ENCODE measurements around the gene ASB4. TPM values are rescaled to one million over a fixed set of nuclear protein-coding genes. Genes with fewer than 3 reads are reported as not detected.
A peak's percentile ranks its signal among the peaks of the same experiment; 100 is the strongest.

The ASB4 gene
- total RNA-seq, 1 donor from 2014 or later: 6.3 TPM

GRCh38 chr7:95585426-95585789 lies 99.7 kb downstream of the ASB4 start:
- intact Hi-C loops (cut with micrococcal nuclease): no loop called here
- H3K27ac ChIP-seq (replicated peaks): peak overlapping the region; percentile 37
- no peak overlapping the region for H3K4me3 ChIP-seq
- no peak for DNase-seq
- peaks cover 75% of the 10 kb centered on the region for H3K36me3 ChIP-seq
- TF ChIP-seq CTCF (IDR thresholded peaks at IDR 0.05; ENCODE audit: borderline replicate concordance): no peak
- H3K9me3 ChIP-seq (replicated peaks): no peaks in the 10 kb centered on the region
- no peaks in the 10 kb centered on the region for H3K27me3 ChIP-seq (ENCODE audit: low read depth)
- H3K4me1 ChIP-seq: peaks cover 59% of the 10 kb centered on the region

GRCh38 chr7:95586951-95587301 lies 101.2 kb downstream of the ASB4 start:
- peak overlapping the region; percentile 89 for H3K4me3 ChIP-seq
- peaks cover 74% of the 10 kb centered on the region for H3K4me1 ChIP-seq
- H3K27me3 ChIP-seq (ENCODE audit: low read depth): no peaks in the 10 kb centered on the region
- H3K9me3 ChIP-seq (replicated peaks): no peaks in the 10 kb centered on the region
- DNase-seq: no peak
- peaks cover 90% of the 10 kb centered on the region for H3K36me3 ChIP-seq
- no peak for TF ChIP-seq CTCF (IDR thresholded peaks at IDR 0.05; ENCODE audit: borderline replicate concordance)
- peak overlapping the region; percentile 99 for H3K27ac ChIP-seq (replicated peaks)
- intact Hi-C loops (cut with micrococcal nuclease): no loop called here

GRCh38 chr7:95589031-95589430 lies 103.3 kb downstream of the ASB4 start:
- intact Hi-C loops (cut with micrococcal nuclease): no loop called here
- peaks cover 95% of the 10 kb centered on the region for H3K4me1 ChIP-seq
- peak overlapping the region; percentile 99 for H3K27ac ChIP-seq (replicated peaks)
- no peaks in the 10 kb centered on the region for H3K27me3 ChIP-seq (ENCODE audit: low read depth)
- no peak for DNase-seq
- TF ChIP-seq CTCF (IDR thresholded peaks at IDR 0.05; ENCODE audit: borderline replicate concordance): no peak
- no peaks in the 10 kb centered on the region for H3K9me3 ChIP-seq (replicated peaks)
- peaks cover 100% of the 10 kb centered on the region for H3K36me3 ChIP-seq
- H3K4me3 ChIP-seq: peak overlapping the region; percentile 89

- Histone ChIP-seq H3K27me3 (ENCODE audit: low read depth) (no peaks in the 10 kb centered on the region), H3K9me3 (replicated peaks) (no peaks in the 10 kb centered on the region), H3K4me1 (peaks cover 100% of the 10 kb centered on the region), H3K4me3 (peak overlapping the region; percentile 89), H3K27ac (replicated peaks) (peak overlapping the region; percentile 99), H3K36me3 (peaks cover 100% of the 10 kb centered on the region)
- TF ChIP-seq CTCF (IDR thresholded peaks at IDR 0.05; ENCODE audit: borderline replicate concordance): no peak
- intact Hi-C loops (cut with micrococcal nuclease): loop anchor here (5.0 kb wide), 1 partner anchor 42 kb away; no protein-coding TSS in a partner anchor
- DNase-seq: no peak
Measured at GRCh38 chr7:95589766-95590165, 104.0 kb downstream of the ASB4 start.

Other genes with a start within 250 kb of the ASB4 start
- not detected for gene PON1, start 161.4 kb upstream of the ASB4 start, total RNA-seq
- gene PON3, start 89.6 kb upstream of the ASB4 start, total RNA-seq: 0.69 TPM
- gene PON2, start 50.9 kb upstream of the ASB4 start, total RNA-seq: 36.5 TPM
- gene PDK4, start 110.6 kb downstream of the ASB4 start, total RNA-seq: 325 TPM

Measured in left ventricle myocardium inferior (tissue), 1 donor.